ENCODE measurements around the gene KCNG3.

Gene KCNG3

GRCh38 chr2:42493468-42494354 lies at the start of gene KCNG3:
KCNG3 (minus strand) TSS chr2:42493982; CDS start chr2:42493501, 481 bp downstream.
- peak; percentile 33 to 44 for DNase-seq (ENCODE audit: low read depth in 1 of 2, low spot score in 1 of 2)

GRCh38 chr2:42542871-42543270 lies 49.1 kb upstream of the KCNG3 start:
- DNase-seq (ENCODE audit: low read depth in 1 of 2, low spot score in 1 of 2), result no peak

GRCh38 chr2:42537493-42537892 lies 43.7 kb upstream of the KCNG3 start:
- DNase-seq (ENCODE audit: low read depth in 1 of 2, low spot score in 1 of 2), result no peak

GRCh38 chr2:42532397-42532796 lies 38.6 kb upstream of the KCNG3 start:
- DNase-seq (ENCODE audit: low read depth in 1 of 2, low spot score in 1 of 2), result no peak

GRCh38 chr2:42523341-42523740 lies 29.6 kb upstream of the KCNG3 start:
- DNase-seq (ENCODE audit: low read depth in 1 of 2, low spot score in 1 of 2), result no peak

GRCh38 chr2:42522035-42522434 lies 28.3 kb upstream of the KCNG3 start:
- DNase-seq (ENCODE audit: low read depth in 1 of 2, low spot score in 1 of 2), result no peak

GRCh38 chr2:42519624-42520023 lies 25.8 kb upstream of the KCNG3 start:
- no peak for DNase-seq (ENCODE audit: low read depth in 1 of 2, low spot score in 1 of 2)

- no peak for DNase-seq (ENCODE audit: low read depth in 1 of 2, low spot score in 1 of 2)
Observed at GRCh38 chr2:42516418-42516901, 22.7 kb upstream of the KCNG3 start.

GRCh38 chr2:42513252-42513918 lies 19.6 kb upstream of the KCNG3 start:
- DNase-seq (ENCODE audit: low read depth in 1 of 2, low spot score in 1 of 2), result no peak

GRCh38 chr2:42510608-42511243 lies 16.9 kb upstream of the KCNG3 start:
- no peak for DNase-seq (ENCODE audit: low read depth in 1 of 2, low spot score in 1 of 2)

- no peak for DNase-seq (ENCODE audit: low read depth in 1 of 2, low spot score in 1 of 2)
Observed at GRCh38 chr2:42510191-42510590, 16.4 kb upstream of the KCNG3 start.

- DNase-seq (ENCODE audit: low read depth in 1 of 2, low spot score in 1 of 2), result no peak
Observed at GRCh38 chr2:42504364-42505230, 10.8 kb upstream of the KCNG3 start.

GRCh38 chr2:42503291-42503690 lies 9.5 kb upstream of the KCNG3 start:
- no peak for DNase-seq (ENCODE audit: low read depth in 1 of 2, low spot score in 1 of 2)

- no peak for DNase-seq (ENCODE audit: low read depth in 1 of 2, low spot score in 1 of 2)
Observed at GRCh38 chr2:42498497-42498896, 4.7 kb upstream of the KCNG3 start.

GRCh38 chr2:42495611-42496010 lies 1.8 kb upstream of the KCNG3 start:
- no peak for DNase-seq (ENCODE audit: low read depth in 1 of 2, low spot score in 1 of 2)

GRCh38 chr2:42495234-42495581 lies 1.4 kb upstream of the KCNG3 start:
- DNase-seq (ENCODE audit: low read depth in 1 of 2, low spot score in 1 of 2), result no peak

- peak; percentile 57 to 58 for DNase-seq (ENCODE audit: low read depth in 1 of 2, low spot score in 1 of 2)
Observed at GRCh38 chr2:42494355-42495233, 812 bp upstream of the KCNG3 start.

GRCh38 chr2:42492691-42493467 lies 903 bp downstream of the KCNG3 start:
- DNase-seq (ENCODE audit: low read depth in 1 of 2, low spot score in 1 of 2), result peak in 1 of 2 donors; percentile 1

GRCh38 chr2:42488297-42488696 lies 5.5 kb downstream of the KCNG3 start:
- no peak for DNase-seq (ENCODE audit: low read depth in 1 of 2, low spot score in 1 of 2)
